Smooth muscle cell (in vitro differentiated cells): ENCODE measurements around the gene MEA1. TPM values are rescaled to one million over a fixed set of nuclear protein-coding genes. Genes with fewer than 3 reads are reported as not detected.

Source experiments
- DNase-seq: peaks from one replicate; lab custom pipeline; 2025; ENCODE audit not compliant: unreplicated experiment; lab: John Stamatoyannopoulos, UW
- H2AFZ ChIP-seq: fragments of 200-600 bp; sonication (generic); 2 replicates; pipeline ENCODE4 v1.6.0; 2016; ENCODE audit warnings: antibody characterized with exemption, low read depth, mild to moderate bottlenecking
- H3F3A ChIP-seq: fragments of 200-600 bp; sonication (generic); 2 replicates; pipeline ENCODE4 v1.6.0; 2017; ENCODE audit warnings: antibody characterized with exemption, low read depth
- H3K27ac ChIP-seq: fragments of 200-600 bp; sonication (generic); 2 replicates; pipeline ENCODE4 v1.5.1; 2016; ENCODE audit warnings: low read depth, mild to moderate bottlenecking
- H3K27me3 ChIP-seq: fragments of 200-600 bp; sonication (generic); 2 replicates; pipeline ENCODE4 v1.6.1; 2016; ENCODE audit warnings: low read depth, mild to moderate bottlenecking
- H3K36me3 ChIP-seq: fragments of 200-600 bp; sonication (generic); 2 replicates; pipeline ENCODE4 v1.5.1; 2016; ENCODE audit warnings: low read depth
- H3K4me1 ChIP-seq: fragments of 200-600 bp; sonication (generic); 2 replicates; pipeline ENCODE4 v1.5.1; 2016; ENCODE audit warnings: low read depth
- H3K4me2 ChIP-seq: fragments of 200-600 bp; sonication (generic); 2 replicates; pipeline ENCODE4 v1.6.0; 2016; ENCODE audit warnings: mild to moderate bottlenecking
- H3K4me3 ChIP-seq: fragments of 200-600 bp; sonication (generic); 2 replicates; pipeline ENCODE4 v1.5.1; 2016; ENCODE audit warnings: mild to moderate bottlenecking
- H3K79me2 ChIP-seq: fragments of 200-600 bp; sonication (generic); 2 replicates; pipeline ENCODE4 v1.6.0; 2016; ENCODE audit warnings: low read depth, mild to moderate bottlenecking
- H3K9ac ChIP-seq: fragments of 200-600 bp; sonication (generic); 2 replicates; pipeline ENCODE4 v1.6.0; 2016; ENCODE audit warnings: low read depth
- H3K9me3 ChIP-seq: fragments of 200-600 bp; sonication (generic); replicated peaks from 2 replicates; pipeline ENCODE4 v1.5.1; 2016; ENCODE audit warnings: low read depth
- H4K20me1 ChIP-seq: fragments of 200-600 bp; sonication (generic); 2 replicates; pipeline ENCODE4 v1.6.0; 2016; ENCODE audit warnings: low read depth
- WGBS: methylation state at CpG from one replicate; pipeline ENCODE4 v1.1.7; 2016; ENCODE audit warnings: low lambda C conversion rate; 5-methylcytosine and 5-hydroxymethylcytosine counted together
- polyA plus RNA-seq: library from polyadenylated mRNA; unstranded; fragments of >200 nt; fragmentation: Nextera tagmentation; extraction: Ambion mirVana; gene quantifications from 2 replicates; pipeline ENCODE4 v1.2.1, GENCODE V29; 2016
- total RNA-seq: library from RNA; depleted of rRNA; stranded (reverse); fragments of >200 nt; gene quantifications from 2 replicates; pipeline ENCODE4 v1.2.3, GENCODE V29; 2014
- TF ChIP-seq, protein P1 (sequence below): fragments of 200-600 bp; sonication (generic); IDR thresholded peaks from 2 replicates; pipeline ENCODE4 v1.5.1; 2017; ENCODE audit warnings: borderline replicate concordance, mild to moderate bottlenecking, antibody characterized with exemption; ENCODE audit not compliant: insufficient read depth, poor library complexity, severe bottlenecking

The MEA1 gene
- total and polyA plus RNA-seq, 2 experiments from 2014 or later = 86.7 to 154 TPM

DNA sequence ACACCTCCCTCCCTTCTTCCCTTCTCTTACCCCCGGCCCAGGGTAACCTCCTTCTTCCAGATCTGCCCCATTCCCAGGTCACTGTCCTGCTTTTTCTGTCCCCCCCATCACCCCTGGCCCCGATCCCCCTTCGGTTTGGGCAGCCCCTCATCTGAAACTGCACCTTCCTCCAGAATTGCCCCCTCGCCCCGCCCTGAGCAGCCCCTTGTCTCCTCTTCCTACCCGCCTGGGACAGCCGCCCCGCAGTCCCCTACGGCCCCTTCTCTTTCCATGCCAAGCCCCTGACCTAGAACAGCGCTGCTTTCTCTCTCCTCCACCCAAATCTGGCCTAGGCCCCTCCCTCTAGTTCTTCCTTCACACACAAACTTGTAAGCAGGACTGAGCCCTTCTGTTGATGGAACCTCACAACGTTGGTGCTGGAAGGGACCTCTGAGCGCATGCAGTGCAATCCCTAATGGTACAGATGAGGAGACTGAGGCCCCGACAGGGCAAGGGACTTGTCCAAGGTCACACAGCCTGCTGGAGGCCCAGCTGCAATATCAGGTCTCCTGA is 28.7 kb downstream of the MEA1 start:
- Histone ChIP-seq H4K20me1 (peaks cover 39% of the 10 kb centered on the region), H3K79me2 (peaks cover 27% of the 10 kb centered on the region), H3F3A (peaks cover 2% of the 10 kb centered on the region), H3K4me2 (peak overlapping the region; percentile 89), H3K4me1 (peaks cover 10% of the 10 kb centered on the region), H2AFZ (peak overlapping the region; percentile 44), H3K36me3 (no peaks in the 10 kb centered on the region), H3K27ac (no peak overlapping the region), H3K9me3 (no peaks in the 10 kb centered on the region), H3K27me3 (no peaks in the 10 kb centered on the region), H3K4me3 (peak overlapping the region; percentile 73), H3K9ac (peak overlapping the region; percentile 79)
- DNase-seq = no peak
- TF ChIP-seq, protein P1, sequence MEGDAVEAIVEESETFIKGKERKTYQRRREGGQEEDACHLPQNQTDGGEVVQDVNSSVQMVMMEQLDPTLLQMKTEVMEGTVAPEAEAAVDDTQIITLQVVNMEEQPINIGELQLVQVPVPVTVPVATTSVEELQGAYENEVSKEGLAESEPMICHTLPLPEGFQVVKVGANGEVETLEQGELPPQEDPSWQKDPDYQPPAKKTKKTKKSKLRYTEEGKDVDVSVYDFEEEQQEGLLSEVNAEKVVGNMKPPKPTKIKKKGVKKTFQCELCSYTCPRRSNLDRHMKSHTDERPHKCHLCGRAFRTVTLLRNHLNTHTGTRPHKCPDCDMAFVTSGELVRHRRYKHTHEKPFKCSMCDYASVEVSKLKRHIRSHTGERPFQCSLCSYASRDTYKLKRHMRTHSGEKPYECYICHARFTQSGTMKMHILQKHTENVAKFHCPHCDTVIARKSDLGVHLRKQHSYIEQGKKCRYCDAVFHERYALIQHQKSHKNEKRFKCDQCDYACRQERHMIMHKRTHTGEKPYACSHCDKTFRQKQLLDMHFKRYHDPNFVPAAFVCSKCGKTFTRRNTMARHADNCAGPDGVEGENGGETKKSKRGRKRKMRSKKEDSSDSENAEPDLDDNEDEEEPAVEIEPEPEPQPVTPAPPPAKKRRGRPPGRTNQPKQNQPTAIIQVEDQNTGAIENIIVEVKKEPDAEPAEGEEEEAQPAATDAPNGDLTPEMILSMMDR = no peak
- 27% methylated on average over 7 of the region's 13 CpGs for WGBS

DNA sequence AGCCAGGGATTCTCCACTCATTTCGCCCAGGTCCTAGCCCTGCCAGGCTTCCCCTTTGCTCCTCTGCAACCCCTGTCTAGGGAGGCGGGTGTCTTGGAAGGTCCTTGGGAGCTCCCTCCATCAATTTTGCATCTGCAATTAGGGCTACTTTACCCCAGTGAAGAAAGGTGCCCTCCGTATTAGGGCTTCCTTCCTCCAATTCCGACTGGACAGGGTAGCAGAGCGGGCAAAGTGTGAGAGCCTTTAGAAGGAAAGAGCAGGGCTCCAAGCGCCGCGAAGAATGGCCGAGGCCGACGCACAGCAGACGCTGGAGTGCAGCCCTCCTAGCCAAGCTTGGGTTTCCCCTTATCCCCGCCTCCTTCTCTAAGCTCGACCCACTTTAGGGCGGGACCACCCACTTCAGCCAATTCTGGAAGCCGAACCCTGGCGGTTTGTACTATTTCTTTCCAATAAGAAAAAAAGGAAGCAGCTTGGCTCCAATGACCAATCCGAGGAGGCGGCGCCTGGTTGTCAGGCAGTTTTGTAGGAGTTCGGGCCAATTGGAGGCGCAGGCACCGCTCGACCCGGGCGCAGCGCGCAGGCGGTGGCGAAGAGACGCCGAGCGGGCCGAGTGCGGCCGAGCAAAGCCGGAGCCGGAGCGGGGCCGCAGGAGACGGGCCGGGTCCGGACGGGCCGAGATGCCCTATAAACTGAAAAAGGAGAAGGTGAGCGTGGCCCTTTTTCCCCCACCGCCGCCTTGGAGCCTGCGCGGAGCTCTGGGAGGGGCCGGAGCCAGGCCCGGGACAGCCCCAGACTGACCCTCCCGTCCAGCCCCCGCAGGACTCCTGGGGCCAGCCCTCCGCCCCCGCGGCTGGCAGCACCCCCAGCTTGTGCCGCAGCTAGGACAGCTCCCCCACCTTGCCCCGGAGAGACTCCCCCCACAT is 29.5 kb downstream of the MEA1 start, which contains the start of gene PPP2R5D:
PPP2R5D (plus strand) TSS at position 570 of the 923 bp plus-strand sequence; CDS start at position 678, 108 bp downstream.
- H3K4me3 ChIP-seq = peak within 1 kb of the TSS; percentile 73
- TF ChIP-seq, protein P1 = no peak
- peak within 1 kb of the TSS; percentile 84 for H3K27ac ChIP-seq
- H3K4me2 ChIP-seq = peak within 1 kb of the TSS; percentile 92
- H3K4me1 ChIP-seq = peaks cover 16% of the 10 kb centered on the region
- no peaks in the 10 kb centered on the region for H3K9me3 ChIP-seq
- peaks cover 33% of the 10 kb centered on the region for H4K20me1 ChIP-seq
- 1% methylated on average over 49 of the region's 59 CpGs for WGBS
- H3K36me3 ChIP-seq = no peaks in the 10 kb centered on the region
- H3K79me2 ChIP-seq = peaks cover 27% of the 10 kb centered on the region
- H3K9ac ChIP-seq = peak within 1 kb of the TSS; percentile 79
- peak within 1 kb of the TSS; percentile 93 for H2AFZ ChIP-seq
- H3F3A ChIP-seq = peaks cover 8% of the 10 kb centered on the region
- DNase-seq = peak; percentile 81
- no peaks in the 10 kb centered on the region for H3K27me3 ChIP-seq

GRCh38 chr6:42981836-42982235 is 31.9 kb downstream of the MEA1 start:
- TF ChIP-seq, protein P1 = no peak
- WGBS = 91% methylated on average over 5 of the region's 5 CpGs
- Histone ChIP-seq H3K27ac (no peak overlapping the region), H3K4me1 (peaks cover 25% of the 10 kb centered on the region), H3F3A (peaks cover 8% of the 10 kb centered on the region), H3K27me3 (no peaks in the 10 kb centered on the region), H3K79me2 (peaks cover 33% of the 10 kb centered on the region), H3K36me3 (no peaks in the 10 kb centered on the region), H3K9ac (no peak overlapping the region), H3K4me3 (no peak overlapping the region), H3K4me2 (no peak overlapping the region), H2AFZ (no peak overlapping the region), H3K9me3 (no peaks in the 10 kb centered on the region), H4K20me1 (peaks cover 18% of the 10 kb centered on the region)
- no peak for DNase-seq
